WTC11 (cell line): ENCODE data around the gene CEACAM8. TPM values are rescaled to one million over a fixed set of nuclear protein-coding genes. Genes with fewer than 3 reads are reported as not detected.
"Not testable (repeated sequence)": the region's sequence is repeated elsewhere in the genome, so short reads cannot be mapped to it uniquely, and the experiment has no call there.

ENCODE experiments used
- ATAC-seq: fragments of 200-7000 bp; cut with Tn5 transposase; 2 replicates; pipeline ENCODE4 v1.10.0; 2021; ENCODE audit warnings: mild to moderate bottlenecking, moderate library complexity
- CTCF ChIA-PET: fragments of 300-600 bp; sonication (Branson Sonifier 250); formaldehyde crosslinking; loops from one replicate; lab custom pipeline; 2021; ENCODE audit warnings: antibody characterized with exemption; lab: Charles Lee
- POLR2A ChIA-PET: fragments of 350-600 bp; sonication (Branson Sonifier 250); formaldehyde crosslinking; loops from one replicate; lab custom pipeline; 2021; ENCODE audit warnings: antibody characterized with exemption; lab: Charles Lee
- DNase-seq: peaks from one replicate; pipeline ENCODE4 v3.0.0; 2021; ENCODE audit warnings: low spot score
- H3K27ac Mint-ChIP-seq: 2 replicates; pipeline ENCODE4 v1.8.0; 2021; ENCODE audit warnings: mixed read lengths
- H3K27me3 Mint-ChIP-seq: 2 replicates; pipeline ENCODE4 v1.8.0; 2021; ENCODE audit warnings: low read depth, mild to moderate bottlenecking, moderate library complexity, mixed read lengths
- H3K36me3 Mint-ChIP-seq: 2 replicates; pipeline ENCODE4 v1.8.0; 2021; ENCODE audit warnings: mixed read lengths
- H3K4me1 Mint-ChIP-seq: 2 replicates; pipeline ENCODE4 v1.8.0; 2022; ENCODE audit warnings: mixed read lengths
- H3K4me3 Mint-ChIP-seq: 2 replicates; pipeline ENCODE4 v1.8.0; 2021; ENCODE audit warnings: mild to moderate bottlenecking, moderate library complexity, mixed read lengths
- H3K9me3 Mint-ChIP-seq: 2 replicates; pipeline ENCODE4 v1.8.0; 2021; ENCODE audit warnings: mixed read lengths
- ARID4B ChIP-seq: sonication (generic); formaldehyde crosslinking; IDR thresholded peaks from 2 replicates; pipeline ENCODE4 v1.8.0; 2023; ENCODE audit warnings: missing genetic modification reagents, mild to moderate bottlenecking, borderline replicate concordance
- E2F1 ChIP-seq: sonication (generic); formaldehyde crosslinking; IDR thresholded peaks from 2 replicates; pipeline ENCODE4 v1.8.0; 2022; ENCODE audit warnings: mild to moderate bottlenecking, missing genetic modification reagents
- EMX1 ChIP-seq: fragments of 250-450 bp; sonication (Bioruptor Pico); IDR thresholded peaks from 2 replicates; pipeline ENCODE4 v1.8.0; 2021; ENCODE audit warnings: mild to moderate bottlenecking
- ERG ChIP-seq: fragments of 250-450 bp; sonication (Bioruptor Pico); IDR thresholded peaks from 2 replicates; pipeline ENCODE4 v1.8.0; 2021; ENCODE audit warnings: mild to moderate bottlenecking
- GRHL2 ChIP-seq: fragments of 250-450 bp; sonication (Bioruptor Pico); IDR thresholded peaks from 2 replicates; pipeline ENCODE4 v1.8.0; 2022; ENCODE audit warnings: mild to moderate bottlenecking, moderate library complexity; ENCODE audit not compliant: insufficient replicate concordance, severe bottlenecking
- GTF2I ChIP-seq: fragments of 250-450 bp; sonication (Bioruptor Pico); conservative IDR thresholded peaks from 2 replicates; pipeline ENCODE4 v1.4.0; 2021; ENCODE audit warnings: mild to moderate bottlenecking
- HMGA2 ChIP-seq: fragments of 250-450 bp; sonication (Bioruptor Pico); IDR thresholded peaks from 2 replicates; pipeline ENCODE4 v1.4.0; 2021; ENCODE audit warnings: mild to moderate bottlenecking, moderate library complexity
- MAX ChIP-seq: sonication (generic); formaldehyde crosslinking; IDR thresholded peaks from 2 replicates; pipeline ENCODE4 v1.8.0; 2022; ENCODE audit warnings: mild to moderate bottlenecking, missing genetic modification reagents
- MXD4 ChIP-seq: fragments of 250-450 bp; sonication (Bioruptor Pico); IDR thresholded peaks from 2 replicates; pipeline ENCODE4 v1.8.0; 2021; ENCODE audit warnings: mild to moderate bottlenecking, moderate library complexity, borderline replicate concordance
- NFYB ChIP-seq: sonication (generic); formaldehyde crosslinking; conservative IDR thresholded peaks from 2 replicates; pipeline ENCODE4 v1.8.0; 2022; ENCODE audit warnings: low read depth, missing genetic modification reagents
- PREB ChIP-seq: sonication (generic); formaldehyde crosslinking; IDR thresholded peaks from 2 replicates; pipeline ENCODE4 v1.8.1; 2022; ENCODE audit warnings: mild to moderate bottlenecking, missing genetic modification reagents, moderate library complexity, borderline replicate concordance
- SMAD4 ChIP-seq: sonication (generic); formaldehyde crosslinking; IDR thresholded peaks from 2 replicates; pipeline ENCODE4 v1.8.0; 2022; ENCODE audit warnings: mild to moderate bottlenecking, missing genetic modification reagents
- USF1 ChIP-seq: sonication (generic); formaldehyde crosslinking; IDR thresholded peaks from 2 replicates; pipeline ENCODE4 v1.8.0; 2022; ENCODE audit warnings: mild to moderate bottlenecking, missing genetic modification reagents
- USF2 ChIP-seq: sonication (generic); formaldehyde crosslinking; IDR thresholded peaks from 2 replicates; pipeline ENCODE4 v1.8.1; 2023; ENCODE audit warnings: mild to moderate bottlenecking, missing genetic modification reagents, moderate library complexity
- ZBTB21 ChIP-seq: sonication (generic); formaldehyde crosslinking; IDR thresholded peaks from 2 replicates; pipeline ENCODE4 v1.8.1; 2023; ENCODE audit warnings: mild to moderate bottlenecking, missing genetic modification reagents, borderline replicate concordance
- ZBTB43 ChIP-seq: sonication (generic); formaldehyde crosslinking; IDR thresholded peaks from 2 replicates; pipeline ENCODE4 v1.8.1; 2023; ENCODE audit warnings: mild to moderate bottlenecking, missing genetic modification reagents
- ZNF317 ChIP-seq: sonication (generic); formaldehyde crosslinking; IDR thresholded peaks from 2 replicates; pipeline ENCODE4 v1.8.1; 2023; ENCODE audit warnings: low read depth, mild to moderate bottlenecking, moderate library complexity, missing genetic modification reagents, borderline replicate concordance
- ZNF396 ChIP-seq: fragments of 250-450 bp; sonication (Bioruptor Pico); IDR thresholded peaks from 2 replicates; pipeline ENCODE4 v1.8.0; 2021; ENCODE audit warnings: mild to moderate bottlenecking, moderate library complexity, borderline replicate concordance
- ZNF416 ChIP-seq: fragments of 250-450 bp; sonication (Bioruptor Pico); IDR thresholded peaks from 2 replicates; pipeline ENCODE4 v1.9.0; 2021; ENCODE audit warnings: mild to moderate bottlenecking, inconsistent platforms
- total RNA-seq: library from RNA; stranded (reverse); gene quantifications from 3 replicates; pipeline ENCODE4 v1.2.3, GENCODE V29; 2021

The CEACAM8 gene
- total RNA-seq, 1 experiment from 2014 or later = not detected

- TF ChIP-seq PREB (CRISPR knock-in tag) = no peak
Measured at GRCh38 chr19:42553292-42554045, 41.3 kb downstream of the CEACAM8 start (continued).

GRCh38 chr19:42552086-42553065 lies 42.3 kb downstream of the CEACAM8 start:
- H3K4me3 Mint-ChIP-seq = no peak overlapping the region
- H3K27ac Mint-ChIP-seq = no peak overlapping the region
- peaks cover 25% of the 10 kb centered on the region for H3K36me3 Mint-ChIP-seq
- POLR2A ChIA-PET = no interaction called here
- ATAC-seq = no peak
- peaks cover 43% of the 10 kb centered on the region for H3K9me3 Mint-ChIP-seq
- CTCF ChIA-PET = interaction anchor here (0.7 to 1.3 kb wide), 9 partner anchors 10 to 943 kb away, joined by 3 to 7 read pairs (median 4); no protein-coding TSS in a partner anchor
- H3K4me1 Mint-ChIP-seq = peaks cover 29% of the 10 kb centered on the region
- H3K27me3 Mint-ChIP-seq = peaks cover 26% of the 10 kb centered on the region
- no peak for DNase-seq
- TF ChIP-seq GRHL2 (CRISPR knock-in tag) = no peak
- TF ChIP-seq ZNF317 = no peak
- TF ChIP-seq NFYB (CRISPR knock-in tag) = no peak
- TF ChIP-seq ZNF416 = no peak
- no peak for TF ChIP-seq ERG
- no peak for TF ChIP-seq USF2
- no peak for TF ChIP-seq E2F1 (CRISPR knock-in tag)
- TF ChIP-seq ZBTB43 (CRISPR knock-in tag) = no peak
- TF ChIP-seq SMAD4 = no peak
- TF ChIP-seq HMGA2 = no peak
- TF ChIP-seq USF1 = no peak
- TF ChIP-seq EMX1 = no peak
- TF ChIP-seq ARID4B (CRISPR knock-in tag) = no peak
- TF ChIP-seq GTF2I (CRISPR knock-in tag) = no peak
- TF ChIP-seq ZBTB21 = no peak
- TF ChIP-seq MAX = no peak
- TF ChIP-seq ZNF396 (CRISPR knock-in tag) = no peak
- no peak for TF ChIP-seq MXD4 (CRISPR knock-in tag)

- CTCF ChIA-PET = interaction anchor here (0.6 to 1.3 kb wide), 4 partner anchors 32 to 307 kb away, joined by 3 to 5 read pairs (median 4); no protein-coding TSS in a partner anchor
- POLR2A ChIA-PET, H3K4me3 Mint-ChIP-seq, DNase-seq, H3K27ac Mint-ChIP-seq, ATAC-seq: not testable (repeated sequence)
- peaks cover 29% of the 10 kb centered on the region for H3K27me3 Mint-ChIP-seq
- peaks cover 18% of the 10 kb centered on the region for H3K4me1 Mint-ChIP-seq
- peaks cover 23% of the 10 kb centered on the region for H3K36me3 Mint-ChIP-seq
- peaks cover 36% of the 10 kb centered on the region for H3K9me3 Mint-ChIP-seq
Measured at GRCh38 chr19:42550521-42550920, 44.2 kb downstream of the CEACAM8 start.
